CD4-positive, alpha-beta T cell treated with Interleukin-21 for 1 hour (primary cell): Measurements from ENCODE around the gene UNC5A.

ENCODE experiments used
- DNase-seq: peaks from one replicate; pipeline ENCODE4 v3.0.0-alpha.2; 2020

Gene UNC5A

GRCh38 chr5:176901260-176902101, 91.1 kb downstream of the UNC5A start:
- DNase-seq, result no peak

- DNase-seq, result no peak
Observed at GRCh38 chr5:176902102-176902814, 91.9 kb downstream of the UNC5A start.

GRCh38 chr5:176902911-176903664, 92.7 kb downstream of the UNC5A start:
- no peak for DNase-seq

- DNase-seq, result no peak
Observed at GRCh38 chr5:176904276-176904675, 93.9 kb downstream of the UNC5A start.

DNA sequence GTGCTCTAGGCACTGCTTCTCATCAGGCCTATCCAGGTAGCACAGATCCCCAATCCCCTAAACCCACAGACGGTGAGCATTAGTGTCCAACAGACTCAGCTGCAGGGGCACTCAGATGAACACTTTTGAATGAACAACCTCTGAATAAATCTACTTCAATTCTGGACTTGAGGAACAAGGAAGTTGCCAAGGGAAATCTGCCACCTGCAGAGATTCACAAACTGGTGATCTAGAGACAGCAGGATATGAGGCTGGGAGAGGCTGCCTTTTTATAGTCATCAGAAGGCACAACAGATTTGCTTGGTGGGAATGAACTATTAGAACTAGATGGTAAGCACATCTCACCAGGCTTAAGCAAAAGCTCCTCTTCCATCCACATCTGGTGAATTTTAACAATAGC, 95.8 kb downstream of the UNC5A start:
- no peak for DNase-seq

DNA sequence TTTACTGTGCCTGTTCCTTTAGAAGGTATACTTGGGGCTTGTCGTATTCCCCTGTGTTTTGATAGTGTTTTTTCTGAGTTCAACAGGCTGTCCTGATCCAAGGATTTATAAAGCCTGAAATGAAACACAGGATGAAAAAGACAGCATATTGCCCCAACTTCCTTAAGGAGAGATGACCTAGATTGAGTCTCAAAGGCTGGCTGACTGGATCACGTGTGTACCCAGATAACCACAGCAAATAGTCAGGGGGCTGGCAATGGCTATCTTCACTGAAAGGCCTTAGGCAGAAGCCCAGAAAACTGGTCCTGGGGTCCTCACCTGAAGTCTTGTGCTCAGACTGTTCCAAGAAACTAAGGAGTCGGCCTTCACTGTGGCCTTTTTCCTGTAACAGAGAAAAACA, 96.4 kb downstream of the UNC5A start:
- no peak for DNase-seq

DNA sequence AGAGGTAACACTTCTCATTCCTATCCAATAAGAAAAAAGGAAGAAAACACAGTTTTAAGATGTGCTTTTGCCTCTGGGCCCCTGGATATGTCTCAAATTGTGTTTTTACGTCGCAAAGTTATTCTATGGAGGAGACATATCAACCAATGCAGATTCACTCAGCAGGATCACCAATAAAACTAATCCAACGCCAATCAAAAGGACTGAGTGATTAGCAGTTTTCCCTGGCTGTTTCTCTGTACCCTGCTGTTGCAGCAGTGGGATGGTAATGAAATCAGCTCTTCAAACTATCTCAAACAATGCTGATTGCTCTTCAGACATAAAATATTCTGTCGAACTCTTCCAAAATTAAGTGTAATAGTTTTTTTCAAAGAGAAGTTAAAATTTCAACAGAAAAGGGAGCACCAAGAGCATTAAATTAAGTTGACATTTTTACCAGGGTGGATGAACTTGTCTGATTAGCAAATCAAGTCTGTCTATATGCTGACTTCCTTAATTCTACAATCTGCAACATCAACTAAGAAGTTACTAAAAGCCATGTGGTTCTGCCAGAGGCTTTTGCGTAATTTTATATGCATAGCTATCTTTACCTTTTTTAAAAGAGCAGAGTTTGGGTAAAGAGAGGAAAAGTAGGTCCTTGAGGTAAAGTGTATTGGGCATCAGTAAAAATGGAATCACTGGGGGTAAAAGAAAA, 98.5 kb downstream of the UNC5A start:
- no peak for DNase-seq

DNA sequence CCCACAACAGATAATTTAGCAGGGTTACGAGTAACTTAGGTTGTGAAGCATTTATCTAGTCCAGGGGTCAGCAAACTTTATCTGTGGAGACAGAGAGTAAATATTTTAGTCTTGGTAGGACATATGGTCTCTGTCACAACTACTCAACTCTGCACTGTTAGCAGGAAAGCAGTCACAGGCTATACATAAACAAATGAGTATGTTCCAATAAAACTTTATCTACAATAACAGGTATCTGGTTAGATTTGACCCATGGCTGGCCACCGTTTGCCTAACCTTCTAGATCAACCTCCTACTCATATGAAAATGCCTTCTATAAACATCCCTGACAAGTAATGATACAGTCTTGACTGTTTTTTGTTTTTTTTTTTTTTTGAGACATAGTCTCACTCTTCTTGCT, 101.8 kb downstream of the UNC5A start:
- no peak for DNase-seq

DNA sequence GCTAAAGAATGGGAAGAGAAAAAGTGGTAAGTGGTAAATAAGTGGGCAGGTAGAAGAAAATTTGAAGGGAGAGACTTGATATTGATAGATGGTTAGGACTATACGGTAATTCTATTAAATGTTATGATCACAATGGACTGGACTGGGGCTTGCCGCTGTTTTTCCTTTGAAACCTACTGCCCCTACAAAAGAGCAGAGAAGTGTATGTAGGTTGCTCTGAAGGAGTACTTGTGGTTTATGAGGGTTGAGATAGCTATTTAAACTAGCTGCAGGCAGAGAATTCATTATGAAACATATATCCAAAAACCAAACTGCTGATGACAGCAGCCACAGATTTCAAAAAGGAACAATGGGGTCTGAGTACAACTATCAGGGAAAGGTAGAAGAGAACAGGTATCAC, 105.5 kb downstream of the UNC5A start:
- no peak for DNase-seq

- no peak for DNase-seq
Observed at GRCh38 chr5:176916337-176916736, 106.0 kb downstream of the UNC5A start.

GRCh38 chr5:176918613-176919012, 108.3 kb downstream of the UNC5A start:
- no peak for DNase-seq

GRCh38 chr5:176921714-176922113, 111.4 kb downstream of the UNC5A start:
- DNase-seq, result no peak

DNA sequence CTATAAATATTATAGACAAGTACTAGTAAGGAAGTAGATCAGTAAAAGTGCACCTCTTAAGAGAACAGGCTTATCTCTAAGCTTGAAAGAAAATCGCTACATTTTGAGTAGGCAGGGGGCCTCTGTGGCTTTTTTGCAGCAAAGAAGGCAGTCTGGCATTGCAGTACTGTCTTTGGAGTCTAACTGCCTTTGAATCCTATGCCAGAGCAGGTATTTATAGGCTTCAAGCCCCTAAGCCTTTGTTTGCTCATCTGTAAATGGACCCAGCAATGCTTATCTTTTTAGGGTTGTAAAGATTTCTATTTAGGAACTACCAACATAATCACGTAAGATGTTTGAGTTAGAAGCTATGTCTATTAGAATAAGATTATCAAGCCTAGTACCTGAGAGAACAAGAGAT, 112.5 kb downstream of the UNC5A start:
- no peak for DNase-seq

DNA sequence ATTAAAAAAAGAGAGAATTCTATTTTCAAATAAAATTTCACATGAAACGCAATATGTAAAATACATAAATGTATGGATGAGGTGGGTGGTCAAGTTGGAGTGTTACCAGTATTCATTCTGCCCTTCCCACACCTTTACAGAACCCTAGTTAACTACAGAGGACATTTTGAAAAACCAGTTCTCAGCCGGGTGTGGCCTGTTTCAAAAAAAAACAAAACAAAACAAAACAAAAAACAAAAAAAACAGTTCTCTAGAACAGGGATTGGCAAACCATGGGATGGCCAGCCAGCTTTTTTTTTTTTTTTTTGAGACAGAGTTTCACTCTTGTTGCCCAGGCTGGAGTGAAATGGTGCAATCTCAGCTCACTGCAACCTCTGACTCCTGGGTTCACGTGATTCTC, 117.2 kb downstream of the UNC5A start:
- no peak for DNase-seq

GRCh38 chr5:176929654-176930053, 119.3 kb downstream of the UNC5A start:
- peak; percentile 8 for DNase-seq
